OCI-LY7 (cell line): ENCODE results near the gene NFATC3.

Source experiments
- CTCF ChIP-seq: fragments of 200-600 bp; sonication (generic); conservative IDR thresholded peaks from 2 replicates; pipeline ENCODE4 v1.5.1; 2014; ENCODE audit warnings: mild to moderate bottlenecking, antibody characterized with exemption, low read length, moderate library complexity, mixed read lengths
- EZH2phosphoT487 ChIP-seq: fragments of 200-600 bp; sonication (generic); IDR thresholded peaks from 2 replicates; pipeline ENCODE4 v1.6.1; 2018; ENCODE audit warnings: low read depth, borderline replicate concordance, mild to moderate bottlenecking, mixed run types, antibody characterized with exemption, low read length, moderate library complexity, mixed read lengths

DNA sequence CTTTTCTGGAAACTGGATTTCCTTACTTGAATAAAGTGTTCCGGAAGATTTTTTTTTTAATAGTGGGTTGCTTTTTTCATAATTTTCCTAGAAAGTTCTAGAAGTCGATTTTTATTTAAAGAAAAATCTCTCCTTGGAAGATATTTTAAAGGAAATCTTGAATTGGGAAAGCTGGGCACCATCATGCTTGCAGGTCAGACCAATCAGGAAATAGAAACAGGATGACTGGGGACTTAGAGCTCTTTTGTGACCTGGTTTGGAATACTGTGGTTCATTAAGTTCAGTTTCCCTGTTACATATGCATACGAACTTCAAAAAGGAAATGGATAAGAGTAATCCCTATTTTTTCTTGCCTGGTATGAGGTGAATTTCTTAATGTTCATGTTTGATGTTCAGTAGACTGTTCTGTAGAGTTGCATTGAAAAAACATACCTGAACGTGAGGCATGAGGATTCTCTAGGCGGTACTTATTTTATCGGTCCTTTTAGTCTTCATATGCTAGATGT, 1.2 kb downstream of the NFATC3 start:
- TF ChIP-seq CTCF (no peak), EZH2phosphoT487 (no peak)
